ENCODE results near the gene NELFCD. TPM values are rescaled to one million over a fixed set of nuclear protein-coding genes. Genes with fewer than 3 reads are reported as not detected.

NELFCD gene
- polyA plus RNA-seq, 3 donors = 49.0 to 74.8 (median 50.1) TPM

GRCh38 chr20:58984691-58985090 lies 3.6 kb downstream of the NELFCD start:
- intact Hi-C loops (cut with micrococcal nuclease) = loop anchor here (5.0 to 10.0 kb wide), 2 partner anchors 50 to 92 kb away; partner anchors contain the start of gene ATP5F1E (in 1 of the 2)
- no peaks in the 10 kb centered on the region for H3K9me3 Mint-ChIP-seq
- Histone ChIP-seq H3K4me1 (ENCODE audit: control insufficient read depth in 1 of 2, insufficient read depth in 2 of 2, low read length in 2 of 2) (peaks cover 20 to 32% of the 10 kb centered on the region in 2 donors), H3K4me3 (replicated peaks in 1 of 3; ENCODE audit: low read depth in 2 of 3, low read length in 3 of 3) (no peak overlapping the region), H3K27me3 (ENCODE audit: control insufficient read depth in 2 of 2, insufficient read depth in 2 of 2, low read length in 2 of 2) (no peaks in the 10 kb centered on the region), H3K27ac (ENCODE audit: low read depth in 1 of 2, low read length in 2 of 2) (no peak overlapping the region), H2AFZ (ENCODE audit: insufficient read depth, low read depth, low read length, poor library complexity, severe bottlenecking) (no peak overlapping the region), H3K36me3 (replicated peaks in 1 of 2; ENCODE audit: control insufficient read depth in 1 of 2, insufficient read depth in 2 of 2, low read length in 2 of 2) (peaks cover 32 to 42% of the 10 kb centered on the region in 2 donors), H3K79me2 (ENCODE audit: insufficient read depth, low read length) (peaks cover 55% of the 10 kb centered on the region), H3K9ac (ENCODE audit: insufficient read depth, low read length, poor library complexity, severe bottlenecking) (no peak overlapping the region), H3K9me3 (replicated peaks in 1 of 2; ENCODE audit: control insufficient read depth in 1 of 2, insufficient read depth in 1 of 2, low read length in 2 of 2) (no peaks in the 10 kb centered on the region), H3K4me2 (replicated peaks; ENCODE audit: extremely low read depth, low read length, poor library complexity, severe bottlenecking) (no peak overlapping the region), H4K20me1 (ENCODE audit: insufficient read depth, low read length) (peaks cover 61% of the 10 kb centered on the region)
- TF ChIP-seq CTCF (IDR thresholded peaks at IDR 0.05) = no peak
- H3K4me3 Mint-ChIP-seq = no peak overlapping the region
- no peaks in the 10 kb centered on the region for H3K27me3 Mint-ChIP-seq (ENCODE audit: low read depth in 3 of 3)
- peaks cover 38 to 42% of the 10 kb centered on the region in 2 donors for H3K36me3 Mint-ChIP-seq
- WGBS (ENCODE audit: insufficient coverage) = 93% methylated on average over 5 of the region's 6 CpGs
- DNase-seq = no peak
- no peak overlapping the region for H3K27ac Mint-ChIP-seq
- peaks cover 31% of the 10 kb centered on the region for H3K4me1 Mint-ChIP-seq

- Histone ChIP-seq H3K9me3 (replicated peaks in 1 of 2; ENCODE audit: control insufficient read depth in 1 of 2, insufficient read depth in 1 of 2, low read length in 2 of 2) (no peaks in the 10 kb centered on the region), H3K4me3 (replicated peaks in 1 of 3; ENCODE audit: low read depth in 2 of 3, low read length in 3 of 3) (no peak overlapping the region), H3K27me3 (ENCODE audit: control insufficient read depth in 2 of 2, insufficient read depth in 2 of 2, low read length in 2 of 2) (no peaks in the 10 kb centered on the region), H3K4me1 (ENCODE audit: control insufficient read depth in 1 of 2, insufficient read depth in 2 of 2, low read length in 2 of 2) (peaks cover 18 to 28% of the 10 kb centered on the region in 2 donors), H2AFZ (ENCODE audit: insufficient read depth, low read depth, low read length, poor library complexity, severe bottlenecking) (no peak overlapping the region), H3K27ac (ENCODE audit: low read depth in 1 of 2, low read length in 2 of 2) (no peak overlapping the region), H3K79me2 (ENCODE audit: insufficient read depth, low read length) (peaks cover 55% of the 10 kb centered on the region), H3K9ac (ENCODE audit: insufficient read depth, low read length, poor library complexity, severe bottlenecking) (no peak overlapping the region), H3K4me2 (replicated peaks; ENCODE audit: extremely low read depth, low read length, poor library complexity, severe bottlenecking) (no peak overlapping the region), H3K36me3 (replicated peaks in 1 of 2; ENCODE audit: control insufficient read depth in 1 of 2, insufficient read depth in 2 of 2, low read length in 2 of 2) (peaks cover 38 to 51% of the 10 kb centered on the region in 2 donors), H4K20me1 (ENCODE audit: insufficient read depth, low read length) (peaks cover 70% of the 10 kb centered on the region)
- peaks cover 28% of the 10 kb centered on the region for H3K4me1 Mint-ChIP-seq
- no CpG with 5 or more reads among the region's 5 CpGs for WGBS (ENCODE audit: insufficient coverage)
- H3K27me3 Mint-ChIP-seq (ENCODE audit: low read depth in 3 of 3) = no peaks in the 10 kb centered on the region
- H3K36me3 Mint-ChIP-seq = peaks cover 47 to 48% of the 10 kb centered on the region in 2 donors
- no peak for TF ChIP-seq CTCF (IDR thresholded peaks at IDR 0.05)
- H3K9me3 Mint-ChIP-seq = no peaks in the 10 kb centered on the region
- H3K27ac Mint-ChIP-seq = no peak overlapping the region
- no peak overlapping the region for H3K4me3 Mint-ChIP-seq
- intact Hi-C loops (cut with micrococcal nuclease) = loop anchor here in 1 of 2 donors (10.0 kb wide), 1 partner anchor 49 kb away; the partner anchor contains the start of gene ATP5F1E
- no peak for DNase-seq
These were observed 4.6 kb downstream of the NELFCD start for GRCh38 chr20:58985656-58986055.
